HL-60 (cell line): ENCODE results near the gene PRDM2.

ENCODE experiments used
- CTCF ChIP-seq: IDR thresholded peaks from one replicate; pipeline ENCODE4 v1.5.1; 2011; ENCODE audit warnings: low read length, control low read depth, inconsistent platforms; ENCODE audit not compliant: insufficient read depth
- GABPA ChIP-seq: IDR thresholded peaks from 2 replicates; pipeline ENCODE4 v1.6.1; 2012; ENCODE audit warnings: low read depth
- POLR2AphosphoS5 ChIP-seq: IDR thresholded peaks from 2 replicates; pipeline ENCODE4 v1.6.1; 2012; ENCODE audit warnings: low read depth
- REST ChIP-seq: IDR thresholded peaks from 2 replicates; pipeline ENCODE4 v1.6.1; 2012; ENCODE audit warnings: low read depth; ENCODE audit not compliant: insufficient replicate concordance
- SPI1 ChIP-seq: IDR thresholded peaks from 2 replicates; pipeline ENCODE4 v1.6.1; 2012; ENCODE audit warnings: low read depth, mild to moderate bottlenecking, borderline replicate concordance

- TF ChIP-seq CTCF (no peak), POLR2AphosphoS5 (no peak), REST (no peak), SPI1 (no peak), GABPA (no peak)
Observed at GRCh38 chr1:13687151-13687715, 12.8 kb upstream of the PRDM2 start.
